ENCODE data around the gene MED29. TPM values are rescaled to one million over a fixed set of nuclear protein-coding genes. Genes with fewer than 3 reads are reported as not detected.

MED29 gene
- total and polyA plus RNA-seq, 2 of the 13 experiments (the other 11 are each of a cell fraction or from before 2014, with no cell fraction given) = 14.0 to 19.7 TPM

DNA sequence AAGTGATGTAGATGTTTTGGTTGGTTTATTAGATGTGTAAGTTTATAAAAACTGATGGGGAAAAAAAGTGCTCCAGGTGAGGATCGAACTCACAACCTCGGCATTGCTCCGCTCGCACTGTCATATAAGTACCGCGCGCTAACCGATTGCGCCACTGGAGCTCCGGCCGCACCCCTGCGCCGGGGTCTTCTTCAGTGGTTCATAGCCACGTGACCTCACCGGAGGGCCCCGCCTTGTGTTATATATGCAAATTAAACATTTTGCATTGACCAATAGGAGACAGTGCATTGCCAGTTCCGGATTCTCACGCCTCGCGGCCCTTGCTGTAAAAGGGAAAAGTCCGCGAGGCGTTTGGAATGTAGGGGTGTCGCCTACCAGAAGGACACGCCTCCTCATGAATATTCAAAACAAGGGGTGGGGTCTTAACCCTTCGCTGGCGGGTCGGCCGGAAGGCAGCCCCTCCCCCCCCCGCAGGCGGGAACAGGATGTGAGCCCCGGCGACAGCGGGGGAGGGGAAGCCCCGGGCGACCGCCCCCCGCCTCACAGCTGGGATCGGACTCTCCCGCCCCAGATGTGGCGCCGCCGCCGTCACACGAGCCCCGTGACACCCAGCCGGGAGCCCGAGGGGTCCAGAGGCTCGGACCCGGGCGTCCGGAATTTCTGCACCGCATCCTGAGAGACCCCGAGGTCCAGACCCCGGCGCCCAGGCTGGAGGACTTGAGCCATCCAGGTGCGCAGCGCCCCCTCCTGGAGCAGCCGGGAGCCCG, 21.1 kb downstream of the MED29 start, which contains the start of gene PLEKHG2:
PLEKHG2 (plus strand) TSS at position 570 of the 767 bp plus-strand sequence. CDS start 1,418 bp downstream, outside the sequence.
- no TSS peak for BruUV-seq (replicated peaks)
- in situ Hi-C loops (cut with HindIII; ENCODE audit: extremely low pct_ligation_motif_present, low pct_unique_long_range_greater_than_20kb) = no loop called here
- CTCF ChIA-PET (ENCODE audit: low intra/inter-chr PET ratio, low total read pairs) = interaction anchor here (0.8 to 5.1 kb wide), 7 partner anchors 11 to 85 kb away, joined by 3 to 127 read pairs (median 3); partner anchors contain the start of genes MED29, PAF1 and SAMD4B
- peaks cover 61% of the 10 kb centered on the region for H3K4me1 ChIP-seq (ENCODE audit: insufficient read depth, low read length)
- H3K4me2 ChIP-seq (ENCODE audit: low read depth, low read length) = peak within 1 kb of the TSS; percentile 96
- ATAC-seq = peak; percentile 57
- no peaks in the 10 kb centered on the region for H3K9me3 ChIP-seq (ENCODE audit: low read length)
- peaks cover 15% of the 10 kb centered on the region; the same call in 1 of the 2 replicates for H4K20me1 ChIP-seq (ENCODE audit: insufficient read depth, low read length)
- H3K9ac ChIP-seq (ENCODE audit: insufficient read depth, low read depth, low read length) = peak within 1 kb of the TSS; percentile 83
- intact Hi-C loops (cut with micrococcal nuclease; ENCODE audit: unreplicated experiment) = loop anchor here (5.0 to 10.0 kb wide), 3 partner anchors 70 to 290 kb away; partner anchors contain the start of genes EID2B and SAMD4B
- POLR2A ChIA-PET = interaction anchor here (1.0 to 2.3 kb wide), 8 partner anchors 11 to 62 kb away, joined by 3 to 123 read pairs (median 29); partner anchors contain the start of genes MED29, PAF1 and RPS16
- H3K79me2 ChIP-seq (ENCODE audit: insufficient read depth, low read length) = peaks cover 33% of the 10 kb centered on the region
- FAIRE-seq = peak; percentile 96
- DNase-seq (ENCODE audit: low spot score) = peak; percentile 98
- under 1% methylated on average over 38 of the region's 60 CpGs for WGBS (ENCODE audit: low lambda C conversion rate)
- H3K27me3 ChIP-seq (ENCODE audit: control insufficient read depth in 1 of 2, insufficient read depth in 2 of 2, low read length in 2 of 2) = no peaks in the 10 kb centered on the region; a peak in 1 of 5 replicates
- peak within 1 kb of the TSS; percentile 70 to 97 (median 95) for H3K4me3 ChIP-seq (replicated peaks in 1 of 3; ENCODE audit: insufficient read depth in 1 of 3, low read depth in 2 of 3, low read length in 3 of 3)
- peaks cover 0 to 6% of the 10 kb centered on the region in 2 experiments; a peak in 1 of 5 replicates for H3K36me3 ChIP-seq (replicated peaks in 1 of 2; ENCODE audit: control insufficient read depth in 1 of 2, insufficient read depth in 2 of 2, low read length in 2 of 2)
- H3K27ac ChIP-seq (ENCODE audit: extremely low read length, insufficient read depth, low read length) = peak within 1 kb of the TSS; percentile 81
- H2AFZ ChIP-seq (ENCODE audit: low read length) = no peak within 1 kb of the TSS
- TF ChIP-seq SNAI1 (CRISPR knock-in tag; IDR thresholded peaks at IDR 0.05; ENCODE audit: borderline replicate concordance) (0 out of 2 replicates have a peak, but pooled peaks have one; percentile 86), ZNF883 (CRISPR knock-in tag; IDR thresholded peaks at IDR 0.05; ENCODE audit: not compliant biosample characterization) (no peak), MZF1 (CRISPR knock-in tag; IDR thresholded peaks at IDR 0.05; ENCODE audit: borderline replicate concordance) (no peak), ZNF30 (CRISPR knock-in tag; IDR thresholded peaks at IDR 0.05) (no peak), PITX1 (CRISPR knock-in tag; IDR thresholded peaks at IDR 0.05) (0 out of 2 replicates have a peak, but pooled peaks have one; percentile 12), FOSL1 (CRISPR knock-in tag; IDR thresholded peaks at IDR 0.05; ENCODE audit: borderline replicate concordance) (no peak), SOX6 (IDR thresholded peaks at IDR 0.05) (no peak), SOX6 (CRISPR knock-in tag; IDR thresholded peaks at IDR 0.05) (no peak; the same call in none of the 2 replicates), ZNF709 (CRISPR knock-in tag; IDR thresholded peaks at IDR 0.05) (no peak), YEATS4 (CRISPR knock-in tag; IDR thresholded peaks at IDR 0.05; ENCODE audit: borderline replicate concordance) (no peak; the same call in 1 of the 2 replicates), GPN1 (CRISPR knock-in tag; IDR thresholded peaks at IDR 0.05; ENCODE audit: borderline replicate concordance) (no peak), MBNL3 (CRISPR knock-in tag; conservative IDR thresholded peaks at IDR 0.05) (no peak), MIXL1 (CRISPR knock-in tag; IDR thresholded peaks at IDR 0.05) (peak; percentile 69; the same call in 1 of the 2 replicates), NCOR1 (IDR thresholded peaks at IDR 0.05; ENCODE audit: borderline replicate concordance, low read length) (peak; percentile 78; the same call in 1 of the 2 replicates)
- TF ChIP-seq, protein P1, sequence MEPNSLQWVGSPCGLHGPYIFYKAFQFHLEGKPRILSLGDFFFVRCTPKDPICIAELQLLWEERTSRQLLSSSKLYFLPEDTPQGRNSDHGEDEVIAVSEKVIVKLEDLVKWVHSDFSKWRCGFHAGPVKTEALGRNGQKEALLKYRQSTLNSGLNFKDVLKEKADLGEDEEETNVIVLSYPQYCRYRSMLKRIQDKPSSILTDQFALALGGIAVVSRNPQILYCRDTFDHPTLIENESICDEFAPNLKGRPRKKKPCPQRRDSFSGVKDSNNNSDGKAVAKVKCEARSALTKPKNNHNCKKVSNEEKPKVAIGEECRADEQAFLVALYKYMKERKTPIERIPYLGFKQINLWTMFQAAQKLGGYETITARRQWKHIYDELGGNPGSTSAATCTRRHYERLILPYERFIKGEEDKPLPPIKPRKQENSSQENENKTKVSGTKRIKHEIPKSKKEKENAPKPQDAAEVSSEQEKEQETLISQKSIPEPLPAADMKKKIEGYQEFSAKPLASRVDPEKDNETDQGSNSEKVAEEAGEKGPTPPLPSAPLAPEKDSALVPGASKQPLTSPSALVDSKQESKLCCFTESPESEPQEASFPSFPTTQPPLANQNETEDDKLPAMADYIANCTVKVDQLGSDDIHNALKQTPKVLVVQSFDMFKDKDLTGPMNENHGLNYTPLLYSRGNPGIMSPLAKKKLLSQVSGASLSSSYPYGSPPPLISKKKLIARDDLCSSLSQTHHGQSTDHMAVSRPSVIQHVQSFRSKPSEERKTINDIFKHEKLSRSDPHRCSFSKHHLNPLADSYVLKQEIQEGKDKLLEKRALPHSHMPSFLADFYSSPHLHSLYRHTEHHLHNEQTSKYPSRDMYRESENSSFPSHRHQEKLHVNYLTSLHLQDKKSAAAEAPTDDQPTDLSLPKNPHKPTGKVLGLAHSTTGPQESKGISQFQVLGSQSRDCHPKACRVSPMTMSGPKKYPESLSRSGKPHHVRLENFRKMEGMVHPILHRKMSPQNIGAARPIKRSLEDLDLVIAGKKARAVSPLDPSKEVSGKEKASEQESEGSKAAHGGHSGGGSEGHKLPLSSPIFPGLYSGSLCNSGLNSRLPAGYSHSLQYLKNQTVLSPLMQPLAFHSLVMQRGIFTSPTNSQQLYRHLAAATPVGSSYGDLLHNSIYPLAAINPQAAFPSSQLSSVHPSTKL (CRISPR knock-in tag; IDR thresholded peaks at IDR 0.05) = peak; percentile 44
- TF ChIP-seq, protein P2, sequence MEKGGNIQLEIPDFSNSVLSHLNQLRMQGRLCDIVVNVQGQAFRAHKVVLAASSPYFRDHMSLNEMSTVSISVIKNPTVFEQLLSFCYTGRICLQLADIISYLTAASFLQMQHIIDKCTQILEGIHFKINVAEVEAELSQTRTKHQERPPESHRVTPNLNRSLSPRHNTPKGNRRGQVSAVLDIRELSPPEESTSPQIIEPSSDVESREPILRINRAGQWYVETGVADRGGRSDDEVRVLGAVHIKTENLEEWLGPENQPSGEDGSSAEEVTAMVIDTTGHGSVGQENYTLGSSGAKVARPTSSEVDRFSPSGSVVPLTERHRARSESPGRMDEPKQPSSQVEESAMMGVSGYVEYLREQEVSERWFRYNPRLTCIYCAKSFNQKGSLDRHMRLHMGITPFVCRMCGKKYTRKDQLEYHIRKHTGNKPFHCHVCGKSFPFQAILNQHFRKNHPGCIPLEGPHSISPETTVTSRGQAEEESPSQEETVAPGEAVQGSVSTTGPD (CRISPR knock-in tag; IDR thresholded peaks at IDR 0.05) = no peak
- TF ChIP-seq, protein P3, sequence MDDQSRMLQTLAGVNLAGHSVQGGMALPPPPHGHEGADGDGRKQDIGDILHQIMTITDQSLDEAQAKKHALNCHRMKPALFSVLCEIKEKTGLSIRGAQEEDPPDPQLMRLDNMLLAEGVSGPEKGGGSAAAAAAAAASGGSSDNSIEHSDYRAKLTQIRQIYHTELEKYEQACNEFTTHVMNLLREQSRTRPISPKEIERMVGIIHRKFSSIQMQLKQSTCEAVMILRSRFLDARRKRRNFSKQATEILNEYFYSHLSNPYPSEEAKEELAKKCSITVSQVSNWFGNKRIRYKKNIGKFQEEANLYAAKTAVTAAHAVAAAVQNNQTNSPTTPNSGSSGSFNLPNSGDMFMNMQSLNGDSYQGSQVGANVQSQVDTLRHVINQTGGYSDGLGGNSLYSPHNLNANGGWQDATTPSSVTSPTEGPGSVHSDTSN (CRISPR knock-in tag; IDR thresholded peaks at IDR 0.05; ENCODE audit: borderline replicate concordance) = no peak

All from HepG2 (cell line).